Body of pancreas (tissue), 4 donors: Measurements from ENCODE around the gene PTHLH.

Source experiments
- CTCF ChIP-seq, 7 experiments: fragments of 450-650 bp in 4 of 7; fragments of 200-600 bp in 3 of 7; sonication (generic) in 3 of 7; IDR thresholded peaks; one replicate each; pipeline ENCODE4 v1.5.1; 2016 to 2019; ENCODE audit warnings: antibody characterized with exemption in 7 of 7
- POLR2A ChIP-seq, 3 donors: fragments of 450-650 bp; IDR thresholded peaks; one replicate each; pipeline ENCODE4 v1.6.1; 2016; ENCODE audit warnings: antibody characterized with exemption in 3 of 3, mild to moderate bottlenecking in 2 of 3

- TF ChIP-seq CTCF (IDR thresholded peaks at IDR 0.05) = no peak
- no peak for TF ChIP-seq POLR2A (IDR thresholded peaks at IDR 0.05)
Measured at GRCh38 chr12:28012333-28012918, 39.9 kb upstream of the PTHLH start.
